HUES6 (cell line): Measurements from ENCODE around the gene PRKG2.

Experiments used
- H3K27ac ChIP-seq: 2 replicates; pipeline ENCODE4 v1.7.0; 2013; ENCODE audit warnings: low read depth, mild to moderate bottlenecking, low read length, inconsistent platforms
- H3K27me3 ChIP-seq: 2 replicates; pipeline ENCODE4 v1.6.1; 2013; ENCODE audit warnings: low read length; ENCODE audit not compliant: control insufficient read depth, insufficient read depth
- H3K36me3 ChIP-seq: 2 replicates; pipeline ENCODE4 v1.6.1; 2013; ENCODE audit warnings: low read length; ENCODE audit not compliant: control insufficient read depth, insufficient read depth
- H3K4me1 ChIP-seq: 2 replicates; pipeline ENCODE4 v1.6.1; 2013; ENCODE audit warnings: low read length; ENCODE audit not compliant: control insufficient read depth, insufficient read depth
- H3K4me3 ChIP-seq: 2 replicates; pipeline ENCODE4 v1.5.1; 2013; ENCODE audit warnings: low read depth, low read length
- H3K9ac ChIP-seq: one replicate; pipeline ENCODE4 v1.6.1; 2013; ENCODE audit warnings: mild to moderate bottlenecking, low read length
- H3K9me3 ChIP-seq: 2 replicates; pipeline ENCODE4 v1.6.1; 2013; ENCODE audit warnings: low read depth, low read length; ENCODE audit not compliant: control insufficient read depth, insufficient read depth

The PRKG2 gene

DNA sequence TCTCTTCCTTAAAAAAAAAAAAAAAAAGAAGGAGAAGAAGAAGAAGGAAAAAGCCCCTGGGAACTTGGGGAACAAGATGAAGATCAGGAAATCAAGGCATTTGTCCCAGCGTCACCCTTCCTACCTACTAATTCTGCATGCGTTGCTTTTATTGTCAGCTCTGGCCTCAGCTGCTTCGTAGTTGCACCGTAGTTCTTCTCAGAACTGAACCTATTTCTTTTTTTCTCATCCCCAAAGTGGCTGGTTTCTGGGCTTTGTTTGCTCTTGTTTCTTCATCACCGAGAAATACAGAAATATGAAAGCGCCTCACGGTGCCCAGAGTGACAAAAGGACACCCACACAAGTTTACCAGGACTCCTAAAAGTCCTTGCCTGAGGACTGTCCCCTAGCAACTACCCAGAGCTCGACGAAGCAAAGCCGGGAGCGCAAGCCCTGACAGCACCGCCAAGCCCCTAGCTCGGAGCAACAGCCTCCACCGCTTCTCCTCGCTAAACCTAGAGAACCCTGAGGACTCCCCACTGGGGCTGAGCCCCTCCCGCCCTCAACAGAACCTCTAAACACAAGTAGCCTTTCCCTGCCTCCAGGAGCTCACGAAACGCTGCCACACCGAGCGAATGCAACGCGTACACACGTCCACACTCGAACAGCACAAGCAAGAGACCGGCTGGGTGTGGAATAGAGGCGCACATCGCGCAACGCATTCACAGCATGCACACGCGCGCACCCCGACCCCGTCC, 710 bp downstream of the PRKG2 start:
- H3K4me1 ChIP-seq: no peaks in the 10 kb centered on the region
- no peak overlapping the region for H3K27ac ChIP-seq

DNA sequence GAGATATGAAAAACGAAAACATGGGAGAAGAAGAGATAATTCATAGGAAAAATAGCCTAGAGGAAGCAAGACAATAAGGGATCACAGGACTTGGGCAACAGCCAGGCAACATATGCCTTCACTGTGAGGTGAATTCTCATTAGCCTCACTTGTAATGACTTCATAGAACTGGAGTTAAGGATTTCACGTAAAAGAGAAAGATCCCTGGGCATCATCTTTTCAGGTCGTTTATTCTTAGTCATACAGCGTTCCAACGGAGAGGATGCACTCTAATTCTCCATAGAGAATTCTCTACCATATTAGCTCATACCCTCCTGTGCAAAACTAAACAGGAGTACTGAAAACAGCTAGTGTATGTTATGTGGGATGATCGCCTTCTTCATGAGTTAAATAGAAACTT, 1.4 kb downstream of the PRKG2 start:
- Histone ChIP-seq H3K27me3 (peaks cover 76% of the 10 kb centered on the region), H3K27ac (no peak overlapping the region), H3K4me3 (no peak overlapping the region), H3K4me1 (no peaks in the 10 kb centered on the region), H3K9me3 (peaks cover 4% of the 10 kb centered on the region), H3K36me3 (no peaks in the 10 kb centered on the region), H3K9ac (no peak overlapping the region)

More for the DNA sequence above, 710 bp downstream of the PRKG2 start:
- Histone ChIP-seq H3K27me3 (peaks cover 76% of the 10 kb centered on the region), H3K4me3 (peak overlapping the region; percentile 70), H3K9me3 (peaks cover 4% of the 10 kb centered on the region), H3K9ac (no peak overlapping the region), H3K36me3 (no peaks in the 10 kb centered on the region)

DNA sequence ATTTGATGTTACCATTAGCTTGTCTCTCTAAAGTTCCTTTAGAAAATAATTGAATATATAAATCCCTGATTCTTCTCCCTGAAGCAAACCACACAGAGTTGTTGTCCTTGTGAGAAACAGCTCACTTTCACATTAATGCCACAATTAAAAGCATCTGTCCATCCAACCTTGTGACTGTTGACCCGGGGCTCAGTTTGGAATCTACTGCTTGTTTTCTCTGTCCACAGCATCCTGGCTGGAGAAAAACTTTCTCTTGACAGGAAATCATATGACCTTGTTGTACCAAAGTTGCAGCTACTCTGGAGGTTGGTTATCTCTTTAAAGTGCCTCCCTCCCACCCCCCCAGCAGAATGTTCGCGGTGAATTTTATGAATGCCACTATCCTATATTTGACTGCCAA, 3.1 kb downstream of the PRKG2 start:
- Histone ChIP-seq H3K9ac (no peak overlapping the region), H3K9me3 (peaks cover 4% of the 10 kb centered on the region), H3K4me3 (no peak overlapping the region), H3K36me3 (no peaks in the 10 kb centered on the region), H3K27ac (no peak overlapping the region), H3K4me1 (no peaks in the 10 kb centered on the region), H3K27me3 (peaks cover 70% of the 10 kb centered on the region)

DNA sequence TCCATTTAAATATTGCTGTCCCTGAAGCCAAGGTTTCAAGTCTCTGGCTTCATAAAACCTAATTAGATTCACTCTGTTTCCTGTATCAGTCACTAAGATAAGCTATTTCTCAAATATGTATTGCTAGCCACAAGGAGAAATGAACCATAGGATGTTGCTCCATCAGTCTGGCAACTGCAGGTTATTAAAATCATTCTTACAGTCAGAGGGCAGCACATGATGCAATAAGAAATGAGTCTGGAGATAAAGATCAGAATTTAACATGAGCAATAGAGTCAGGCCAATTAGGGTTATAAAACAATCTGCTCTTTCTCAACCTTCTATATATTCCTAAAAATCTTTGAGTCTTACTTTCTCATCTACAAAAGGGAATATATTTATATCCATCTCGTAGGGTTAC, 7.2 kb downstream of the PRKG2 start:
- peaks cover 4% of the 10 kb centered on the region for H3K9me3 ChIP-seq
- H3K27ac ChIP-seq: no peak overlapping the region
- H3K27me3 ChIP-seq: peaks cover 36% of the 10 kb centered on the region
- no peaks in the 10 kb centered on the region for H3K4me1 ChIP-seq
- H3K4me3 ChIP-seq: no peak overlapping the region
- H3K36me3 ChIP-seq: no peaks in the 10 kb centered on the region
- H3K9ac ChIP-seq: no peak overlapping the region

DNA sequence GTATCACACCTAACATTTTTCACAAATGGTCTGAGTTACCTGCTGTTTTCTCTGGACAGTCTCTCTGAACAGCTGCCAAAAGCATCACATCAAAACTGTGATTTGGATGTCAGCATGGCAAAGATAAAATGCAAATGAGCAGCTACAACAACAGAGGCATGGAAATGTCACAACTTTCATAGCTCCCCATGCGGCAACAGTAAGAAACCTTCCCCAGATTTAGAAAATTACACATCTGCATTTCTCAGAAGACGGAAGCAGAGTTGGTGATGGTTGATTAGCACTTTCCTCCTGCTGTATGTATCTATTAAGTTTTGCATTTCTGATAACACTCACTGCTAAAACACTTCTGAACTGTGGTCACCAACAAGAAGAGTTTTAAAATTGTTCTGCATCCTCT, 9.7 kb downstream of the PRKG2 start:
- peaks cover 11% of the 10 kb centered on the region for H3K27me3 ChIP-seq
- peaks cover 1% of the 10 kb centered on the region; the same call in 1 of the 2 replicates for H3K9me3 ChIP-seq
- H3K27ac ChIP-seq: no peak overlapping the region
- H3K36me3 ChIP-seq: no peaks in the 10 kb centered on the region
- no peak overlapping the region for H3K4me3 ChIP-seq
- no peaks in the 10 kb centered on the region for H3K4me1 ChIP-seq
- no peak overlapping the region for H3K9ac ChIP-seq

DNA sequence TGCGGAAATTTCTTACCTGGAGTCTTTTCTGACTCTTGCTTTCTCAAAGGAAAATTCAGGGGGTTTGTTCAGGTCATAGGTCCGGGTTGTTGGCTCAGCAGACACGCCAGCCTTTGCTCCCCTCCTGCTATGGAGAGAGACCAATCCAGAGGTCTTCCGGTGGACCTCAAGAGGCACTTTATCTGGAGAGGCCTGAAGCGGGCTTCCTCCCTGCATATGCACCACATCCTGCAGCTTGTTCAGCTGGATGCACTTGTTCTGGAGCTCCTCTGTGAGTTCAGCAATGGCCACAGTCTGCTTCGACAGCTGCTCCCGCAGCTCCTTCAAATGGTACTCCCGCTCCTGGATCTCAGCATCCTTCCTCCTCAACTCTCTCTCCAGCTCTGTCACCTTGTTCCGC, 10.5 kb downstream of the PRKG2 start:
- Histone ChIP-seq H3K4me1 (no peaks in the 10 kb centered on the region), H3K27me3 (peaks cover 10% of the 10 kb centered on the region; the same call in 1 of the 2 replicates), H3K9ac (no peak overlapping the region), H3K9me3 (no peaks in the 10 kb centered on the region), H3K27ac (no peak overlapping the region), H3K36me3 (no peaks in the 10 kb centered on the region), H3K4me3 (no peak overlapping the region)

DNA sequence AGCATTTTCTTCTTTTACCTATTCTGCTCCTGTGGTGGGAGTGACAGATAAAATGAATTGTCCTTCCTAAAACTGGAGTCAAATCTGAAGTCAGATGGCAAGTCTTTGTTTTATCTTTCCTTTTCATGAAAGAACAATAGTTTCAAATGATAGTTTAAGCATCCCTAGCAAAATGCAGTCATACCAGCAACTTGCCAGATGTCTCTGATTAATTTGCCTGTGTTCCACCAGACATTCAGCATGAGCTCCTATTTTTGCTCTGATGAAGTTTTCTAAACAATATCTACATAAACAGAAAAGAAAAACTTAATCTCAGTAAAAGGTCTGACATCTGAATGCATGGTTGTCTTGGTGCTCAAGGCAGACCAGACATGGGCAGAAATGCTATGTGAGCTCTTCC, 15.2 kb downstream of the PRKG2 start:
- Histone ChIP-seq H3K4me1 (no peaks in the 10 kb centered on the region), H3K4me3 (no peak overlapping the region), H3K9me3 (no peaks in the 10 kb centered on the region), H3K27ac (no peak overlapping the region), H3K9ac (no peak overlapping the region), H3K36me3 (no peaks in the 10 kb centered on the region), H3K27me3 (peaks cover 4% of the 10 kb centered on the region; the same call in 1 of the 2 replicates)

DNA sequence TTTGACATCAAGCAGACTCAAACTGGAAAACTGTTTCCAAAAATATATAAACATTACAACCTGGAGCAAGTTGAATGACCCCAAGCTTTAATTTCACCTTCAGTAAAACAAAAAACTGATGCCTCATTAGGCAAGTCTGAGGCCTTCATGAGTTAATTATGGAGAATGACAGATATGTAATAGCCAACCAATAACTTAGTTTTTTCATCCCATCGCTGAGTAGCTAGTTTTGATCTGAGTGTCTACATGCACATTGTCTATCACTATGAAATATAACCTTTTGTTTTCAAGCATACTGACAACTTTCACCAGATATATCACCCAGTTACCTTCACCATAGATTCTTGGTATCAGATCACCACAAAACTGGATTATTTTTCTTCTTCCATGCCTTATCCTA, 16.4 kb downstream of the PRKG2 start:
- no peaks in the 10 kb centered on the region for H3K36me3 ChIP-seq
- no peaks in the 10 kb centered on the region for H3K9me3 ChIP-seq
- no peak overlapping the region for H3K9ac ChIP-seq
- no peaks in the 10 kb centered on the region for H3K4me1 ChIP-seq
- no peaks in the 10 kb centered on the region for H3K27me3 ChIP-seq
- H3K27ac ChIP-seq: no peak overlapping the region
- H3K4me3 ChIP-seq: no peak overlapping the region

DNA sequence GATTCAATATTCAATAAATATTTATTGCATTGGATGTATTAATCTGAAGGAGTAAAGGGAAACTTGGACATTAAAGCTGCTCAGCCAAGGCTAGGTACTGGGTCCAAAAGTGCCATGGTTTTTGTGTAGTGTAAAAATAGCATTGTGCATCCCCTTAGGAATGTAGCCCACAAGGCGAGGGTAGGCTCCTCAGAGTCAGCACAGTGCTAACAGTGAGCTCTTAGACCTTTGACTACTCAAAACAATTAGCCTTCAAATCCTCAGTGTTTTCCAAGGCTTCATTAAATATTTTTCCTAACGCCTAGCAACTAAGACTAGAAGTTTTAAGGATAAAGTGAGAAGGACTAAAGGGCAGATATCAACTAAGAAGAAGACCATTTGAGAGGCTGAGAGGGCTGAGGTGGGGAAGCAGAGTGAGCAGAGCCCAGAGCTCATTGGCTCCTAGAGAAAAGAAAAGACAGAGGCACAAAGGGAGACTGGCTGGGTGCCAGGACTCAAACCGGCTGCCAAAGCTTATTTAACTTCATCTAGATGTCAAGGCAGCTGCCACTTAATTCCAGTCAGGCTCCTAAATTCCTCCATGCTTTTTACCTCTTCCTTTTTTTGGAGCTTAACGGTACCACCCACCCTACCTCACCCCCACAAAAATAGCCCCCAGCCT, 17.0 kb downstream of the PRKG2 start:
- Histone ChIP-seq H3K4me3 (no peak overlapping the region), H3K9me3 (no peaks in the 10 kb centered on the region), H3K9ac (no peak overlapping the region), H3K27ac (no peak overlapping the region), H3K27me3 (no peaks in the 10 kb centered on the region), H3K36me3 (no peaks in the 10 kb centered on the region), H3K4me1 (no peaks in the 10 kb centered on the region)

DNA sequence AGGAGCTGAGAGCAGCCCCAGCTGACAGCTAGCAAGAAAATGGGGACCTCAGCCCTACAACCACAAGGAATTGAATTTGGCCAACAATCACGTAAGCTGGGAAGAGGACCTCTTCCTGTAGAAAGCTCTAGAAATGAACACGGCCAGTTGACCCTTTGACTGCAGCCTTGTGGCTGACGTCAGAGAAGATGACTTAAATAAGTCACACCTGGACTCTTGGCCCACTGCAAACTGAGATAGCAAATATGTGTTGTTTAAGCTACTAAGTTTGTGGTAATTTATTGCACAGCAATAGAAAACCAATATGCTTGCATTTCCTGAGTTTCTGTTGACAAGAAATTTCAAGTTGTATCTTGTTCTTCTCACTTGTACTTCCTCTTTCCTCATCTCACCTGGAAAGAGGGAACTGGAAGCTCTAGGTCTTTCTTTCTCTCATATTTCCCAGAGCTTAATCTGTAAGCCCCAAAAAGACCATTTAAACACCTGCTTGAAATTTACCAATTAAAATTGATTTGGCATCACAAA, 18.8 kb downstream of the PRKG2 start:
- Histone ChIP-seq H3K4me1 (no peaks in the 10 kb centered on the region), H3K4me3 (no peak overlapping the region), H3K36me3 (no peaks in the 10 kb centered on the region), H3K9ac (no peak overlapping the region), H3K27ac (no peak overlapping the region), H3K9me3 (no peaks in the 10 kb centered on the region), H3K27me3 (no peaks in the 10 kb centered on the region)

DNA sequence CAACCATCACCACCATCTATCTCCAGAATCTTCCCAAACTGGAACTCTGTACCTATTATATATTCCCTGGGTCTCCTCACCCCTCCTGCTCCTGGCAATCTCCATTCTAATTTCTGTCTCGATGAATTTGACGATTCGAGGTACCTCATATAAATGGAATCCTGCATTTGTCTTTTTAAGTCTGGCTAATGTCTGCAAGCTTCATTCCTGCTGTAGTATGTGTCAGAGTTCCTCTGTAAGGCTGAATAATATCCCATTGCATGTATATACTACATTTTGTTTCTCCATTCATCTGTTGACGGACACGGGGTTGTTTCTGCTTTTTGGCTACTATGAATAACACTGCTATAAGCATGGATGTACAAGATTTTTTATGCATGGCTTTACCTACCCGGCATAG, 19.5 kb downstream of the PRKG2 start:
- Histone ChIP-seq H3K36me3 (no peaks in the 10 kb centered on the region), H3K9me3 (no peaks in the 10 kb centered on the region), H3K27ac (no peak overlapping the region), H3K27me3 (no peaks in the 10 kb centered on the region), H3K4me1 (no peaks in the 10 kb centered on the region), H3K9ac (no peak overlapping the region), H3K4me3 (no peak overlapping the region)
